Measurements from ENCODE around the gene ZBTB20.

Gene ZBTB20

DNA sequence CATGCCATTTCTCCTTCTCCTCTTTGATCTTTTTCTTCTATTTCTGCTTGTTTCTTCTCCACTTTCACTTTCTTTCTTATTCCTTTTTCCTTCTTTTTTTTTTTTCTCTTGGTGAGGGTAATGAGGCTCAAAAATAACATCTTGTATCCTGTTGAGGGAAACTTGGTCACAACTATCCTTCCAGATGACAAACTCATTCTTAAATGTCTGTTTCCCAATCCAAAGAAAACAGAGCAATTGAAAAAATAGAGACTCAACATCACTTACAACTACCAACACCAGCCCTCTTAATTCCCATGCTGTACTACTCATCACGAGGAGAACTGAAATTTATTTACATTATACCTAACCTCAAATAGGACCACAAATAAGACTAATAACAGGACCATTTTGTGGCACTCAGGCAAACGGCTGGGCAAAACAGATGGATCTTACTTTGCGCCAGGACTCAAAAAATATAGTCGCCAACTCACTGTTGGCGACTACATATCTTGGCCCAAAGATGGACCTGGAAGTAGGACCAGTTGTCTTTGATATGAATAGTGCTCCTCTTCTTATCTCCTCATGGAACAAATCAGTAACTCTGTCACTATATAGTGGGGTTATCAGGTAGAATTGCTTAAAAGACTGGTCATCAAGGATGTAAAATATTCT, 343.9 kb downstream of the ZBTB20 start:
- TF ChIP-seq, protein P1, sequence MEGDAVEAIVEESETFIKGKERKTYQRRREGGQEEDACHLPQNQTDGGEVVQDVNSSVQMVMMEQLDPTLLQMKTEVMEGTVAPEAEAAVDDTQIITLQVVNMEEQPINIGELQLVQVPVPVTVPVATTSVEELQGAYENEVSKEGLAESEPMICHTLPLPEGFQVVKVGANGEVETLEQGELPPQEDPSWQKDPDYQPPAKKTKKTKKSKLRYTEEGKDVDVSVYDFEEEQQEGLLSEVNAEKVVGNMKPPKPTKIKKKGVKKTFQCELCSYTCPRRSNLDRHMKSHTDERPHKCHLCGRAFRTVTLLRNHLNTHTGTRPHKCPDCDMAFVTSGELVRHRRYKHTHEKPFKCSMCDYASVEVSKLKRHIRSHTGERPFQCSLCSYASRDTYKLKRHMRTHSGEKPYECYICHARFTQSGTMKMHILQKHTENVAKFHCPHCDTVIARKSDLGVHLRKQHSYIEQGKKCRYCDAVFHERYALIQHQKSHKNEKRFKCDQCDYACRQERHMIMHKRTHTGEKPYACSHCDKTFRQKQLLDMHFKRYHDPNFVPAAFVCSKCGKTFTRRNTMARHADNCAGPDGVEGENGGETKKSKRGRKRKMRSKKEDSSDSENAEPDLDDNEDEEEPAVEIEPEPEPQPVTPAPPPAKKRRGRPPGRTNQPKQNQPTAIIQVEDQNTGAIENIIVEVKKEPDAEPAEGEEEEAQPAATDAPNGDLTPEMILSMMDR (IDR thresholded peaks at IDR 0.05; ENCODE audit: insufficient read depth, missing control alignments) = no peak
- FAIRE-seq (no peak), DNase-seq (ENCODE audit: insufficient read length, low spot score) (no peak)

DNA sequence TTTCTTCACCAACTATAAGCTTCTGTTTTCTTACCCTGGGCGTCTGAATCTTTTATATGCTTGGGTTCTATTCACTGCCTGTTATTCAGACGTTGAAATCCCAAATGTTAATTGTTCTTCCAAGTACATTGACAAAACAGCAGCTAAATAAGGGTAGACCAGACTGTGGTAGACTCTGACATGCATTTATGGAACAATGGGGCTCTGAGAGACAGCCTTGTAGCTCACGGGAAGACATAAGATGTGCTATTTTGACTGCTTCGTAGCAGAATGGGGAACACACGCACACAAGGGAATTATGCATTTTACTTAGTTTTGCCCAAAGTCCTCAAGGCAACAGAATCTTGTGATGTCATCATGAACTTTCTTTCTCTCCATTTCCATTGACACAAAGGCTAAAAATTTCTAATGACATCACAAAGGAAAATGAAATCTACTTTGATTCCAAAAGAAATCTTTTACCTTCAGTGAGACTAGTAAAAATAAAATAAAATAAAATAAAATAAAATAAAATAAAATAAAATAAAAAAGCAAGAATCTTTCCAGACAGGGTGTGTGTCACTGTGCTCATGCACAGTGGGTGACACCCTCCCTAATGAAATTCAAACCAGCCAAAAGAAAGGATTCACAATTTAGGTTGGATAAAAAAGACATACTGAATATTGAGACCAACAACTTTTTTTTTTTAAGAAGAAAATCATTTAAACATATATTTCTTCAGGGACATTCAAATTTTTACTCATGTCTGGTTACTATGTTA, 346.6 kb downstream of the ZBTB20 start:
- DNase-seq (ENCODE audit: insufficient read length, low spot score) = no peak
- no peak for FAIRE-seq
- TF ChIP-seq, protein P1 (IDR thresholded peaks at IDR 0.05; ENCODE audit: insufficient read depth, missing control alignments) = no peak

DNA sequence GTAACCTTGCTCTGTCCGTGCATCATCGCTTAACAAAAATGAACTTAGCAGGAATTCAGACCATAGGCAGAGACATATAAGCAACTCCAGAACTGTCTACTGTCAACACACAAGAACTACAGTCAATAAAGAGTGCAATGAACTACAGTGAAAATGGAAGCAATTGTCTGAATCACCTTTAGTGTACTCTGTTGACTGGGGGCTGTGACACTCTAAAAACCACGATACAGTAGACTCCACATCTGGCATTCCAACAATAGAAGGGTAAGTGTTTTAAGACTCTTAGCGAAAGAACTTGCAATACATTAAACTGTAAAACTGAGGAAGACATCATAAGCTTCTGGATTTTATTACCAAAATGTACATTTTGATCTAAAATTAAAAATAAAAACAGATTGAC, 347.3 kb downstream of the ZBTB20 start:
- no peak for DNase-seq (ENCODE audit: insufficient read length, low spot score)
- TF ChIP-seq, protein P1 (IDR thresholded peaks at IDR 0.05; ENCODE audit: insufficient read depth, missing control alignments) = no peak
- no peak for FAIRE-seq

DNA sequence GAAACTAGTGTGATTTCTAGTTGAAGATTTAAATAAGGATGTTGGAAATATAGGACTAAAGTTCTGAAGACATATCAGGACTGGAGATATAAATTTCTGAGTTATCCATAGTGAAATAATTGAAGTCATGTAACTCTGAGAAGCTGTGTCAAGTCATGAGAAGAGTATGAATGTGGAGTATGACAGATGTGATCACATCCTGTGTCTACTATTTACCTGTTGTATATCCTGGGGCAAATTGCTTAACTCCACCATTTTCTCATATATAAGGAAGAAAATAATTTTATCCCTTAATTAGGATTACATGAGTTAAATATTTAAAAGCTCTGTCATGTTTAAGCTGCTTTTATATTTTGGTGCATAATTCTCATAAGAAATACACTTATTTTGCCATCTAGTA, 350.3 kb downstream of the ZBTB20 start:
- TF ChIP-seq, protein P1 (IDR thresholded peaks at IDR 0.05; ENCODE audit: insufficient read depth, missing control alignments) = no peak
- FAIRE-seq (no peak), DNase-seq (ENCODE audit: insufficient read length, low spot score) (no peak)

DNA sequence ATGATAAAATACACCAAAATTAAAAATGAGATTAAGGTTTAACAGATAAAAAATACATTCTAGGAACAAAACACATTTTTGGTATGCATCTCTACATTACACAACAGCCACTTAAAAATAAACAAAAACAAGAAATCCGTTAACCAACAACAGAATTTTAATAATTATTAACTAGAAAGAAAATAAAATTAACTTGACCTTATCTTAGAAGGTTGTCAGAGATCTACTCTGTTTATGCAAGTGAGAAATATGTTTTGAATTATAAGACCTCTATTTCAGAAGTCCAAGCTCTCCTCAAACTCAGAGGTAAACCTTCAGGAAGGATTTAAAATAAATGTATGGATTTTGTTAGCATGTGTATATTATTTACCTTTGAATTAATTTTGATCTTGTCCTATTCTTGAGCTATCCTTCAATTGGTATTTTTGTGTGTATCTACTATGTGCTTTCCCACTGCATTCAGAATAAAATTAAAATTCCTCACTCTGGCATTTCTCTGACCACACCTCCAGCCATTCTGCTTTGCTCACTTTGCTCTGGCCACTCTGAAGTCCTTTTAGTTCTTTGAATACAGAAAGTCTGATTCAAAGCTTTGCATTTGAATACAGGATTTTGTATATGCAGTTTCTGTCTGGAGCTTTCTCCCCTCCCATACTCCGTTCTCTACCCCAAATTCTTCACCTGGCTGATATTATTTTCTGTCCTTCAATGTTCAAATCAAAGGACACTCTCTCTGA, 352.0 kb downstream of the ZBTB20 start:
- no peak for DNase-seq (ENCODE audit: insufficient read length, low spot score)
- TF ChIP-seq, protein P1 (IDR thresholded peaks at IDR 0.05; ENCODE audit: insufficient read depth, missing control alignments) = no peak
- FAIRE-seq = no peak

DNA sequence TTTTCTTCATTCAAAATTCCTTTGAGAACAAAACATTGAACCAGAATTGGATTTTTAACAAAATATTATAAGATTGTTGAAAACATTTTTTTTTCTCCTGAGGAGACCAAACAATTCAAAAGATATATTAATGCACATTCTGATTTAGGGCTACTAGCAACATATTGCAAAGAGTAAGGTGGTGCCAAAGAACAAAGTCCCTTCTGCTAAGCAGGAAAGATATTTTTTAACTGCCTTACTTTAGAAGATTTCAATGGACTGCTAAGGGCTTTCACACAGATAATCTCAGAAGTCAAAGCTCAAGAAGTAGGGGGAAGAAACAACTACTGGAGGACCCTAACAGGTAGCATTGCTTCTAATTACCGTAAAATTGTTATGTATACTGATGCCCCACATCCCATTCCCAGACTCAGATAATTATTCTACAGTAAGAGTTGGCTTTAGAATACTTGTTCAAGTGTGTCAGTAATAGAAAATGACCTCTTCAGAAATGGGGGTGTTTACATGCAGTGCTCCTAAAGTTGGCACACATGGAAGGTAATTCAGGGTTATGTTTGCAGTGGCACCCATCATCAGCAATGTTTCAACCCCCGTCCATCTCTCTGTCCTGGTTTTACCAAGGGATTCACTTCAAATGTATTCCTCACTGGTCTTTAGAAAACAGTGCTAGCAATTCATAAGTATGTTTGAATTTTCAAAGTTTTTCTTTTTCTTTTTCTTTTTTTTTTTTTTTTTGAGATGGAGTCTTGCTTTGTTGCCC, 354.7 kb downstream of the ZBTB20 start:
- TF ChIP-seq, protein P1 (IDR thresholded peaks at IDR 0.05; ENCODE audit: insufficient read depth, missing control alignments) = no peak
- FAIRE-seq (no peak), DNase-seq (ENCODE audit: insufficient read length, low spot score) (no peak)
